Activated CD8-positive, alpha-beta memory T cell treated with anti-CD3 and anti-CD28 coated beads for 36 hours (primary cell): ENCODE data around the gene SACM1L. TPM values are rescaled to one million over a fixed set of nuclear protein-coding genes. Genes with fewer than 3 reads are reported as not detected.
"Not testable (repeated sequence)": the region's sequence is repeated elsewhere in the genome, so short reads cannot be mapped to it uniquely, and the experiment has no call there.

ENCODE experiments used
- CTCF ChIA-PET: fragments of 350-600 bp; sonication (Branson Sonifier 250); formaldehyde crosslinking; loops from one replicate; lab custom pipeline; 2021; ENCODE audit warnings: antibody characterized with exemption; lab: Charles Lee
- POLR2A ChIA-PET: fragments of 350-600 bp; sonication (Branson Sonifier 250); formaldehyde crosslinking; loops from one replicate; lab custom pipeline; 2021; ENCODE audit warnings: antibody characterized with exemption; lab: Charles Lee
- total RNA-seq, 2 experiments: library from RNA; stranded (reverse); gene quantifications; one replicate each; pipeline ENCODE4 v1.2.3, GENCODE V29; 2021

Gene SACM1L
- total RNA-seq, 2 experiments from 2014 or later = 89.7 to 103 TPM

GRCh38 chr3:45751537-45752242 is 62.5 kb downstream of the SACM1L start:
- POLR2A ChIA-PET = no interaction called here
- CTCF ChIA-PET = no interaction called here

- CTCF ChIA-PET = interaction anchor here (0.6 to 1.2 kb wide), 2 partner anchors 18 to 176 kb away, joined by 3 read pairs; no protein-coding TSS in a partner anchor
- POLR2A ChIA-PET = no interaction called here
Measured at GRCh38 chr3:45753095-45753494, 63.9 kb downstream of the SACM1L start.

GRCh38 chr3:45754461-45754860 is 65.3 kb downstream of the SACM1L start:
- ChIA-PET CTCF (no interaction called here), POLR2A (no interaction called here)

- ChIA-PET CTCF (no interaction called here), POLR2A (no interaction called here)
Measured at GRCh38 chr3:45756055-45756454, 66.9 kb downstream of the SACM1L start.

- POLR2A ChIA-PET, CTCF ChIA-PET: not testable (repeated sequence)
Measured at GRCh38 chr3:45757141-45757540, 67.9 kb downstream of the SACM1L start.

GRCh38 chr3:45758871-45759270 is 69.7 kb downstream of the SACM1L start:
- POLR2A ChIA-PET = no interaction called here

GRCh38 chr3:45759851-45760250 is 70.7 kb downstream of the SACM1L start:
- ChIA-PET POLR2A (no interaction called here), CTCF (interaction anchor here (1.7 to 6.3 kb wide), 4 partner anchors 73 to 170 kb away, joined by 5 to 51 read pairs (median 8); no protein-coding TSS in a partner anchor)

More at GRCh38 chr3:45758871-45759270, 69.7 kb downstream of the SACM1L start:
- CTCF ChIA-PET = interaction anchor here (0.9 to 6.3 kb wide), 2 partner anchors 67 to 171 kb away, joined by 3 to 51 read pairs; no protein-coding TSS in a partner anchor

- ChIA-PET POLR2A (no interaction called here), CTCF (interaction anchor here (0.6 to 6.3 kb wide), 12 partner anchors 16 to 320 kb away, joined by 3 to 51 read pairs (median 4); partner anchors contain the start of gene LZTFL1)
Measured at GRCh38 chr3:45760878-45761711, 71.9 kb downstream of the SACM1L start.

- ChIA-PET CTCF (interaction anchor here (1.1 to 6.3 kb wide), 8 partner anchors 15 to 319 kb away, joined by 3 to 51 read pairs (median 5); no protein-coding TSS in a partner anchor), POLR2A (no interaction called here)
Measured at GRCh38 chr3:45761831-45762230, 72.6 kb downstream of the SACM1L start.

GRCh38 chr3:45762647-45763302 is 73.6 kb downstream of the SACM1L start:
- ChIA-PET POLR2A (no interaction called here), CTCF (interaction anchor here (1.4 to 6.3 kb wide), 2 partner anchors 167 to 316 kb away, joined by 6 to 51 read pairs; no protein-coding TSS in a partner anchor)

GRCh38 chr3:45763303-45763675 is 74.1 kb downstream of the SACM1L start:
- ChIA-PET CTCF (interaction anchor here (1.4 to 6.3 kb wide), 2 partner anchors 167 to 315 kb away, joined by 6 to 51 read pairs; no protein-coding TSS in a partner anchor), POLR2A (no interaction called here)

- CTCF ChIA-PET = interaction anchor here (1.1 kb wide), 1 partner anchor 17 kb away, joined by 3 read pairs; no protein-coding TSS in a partner anchor
- POLR2A ChIA-PET = no interaction called here
Measured at GRCh38 chr3:45765266-45765851, 76.2 kb downstream of the SACM1L start.

GRCh38 chr3:45765958-45766357 is 76.8 kb downstream of the SACM1L start:
- ChIA-PET POLR2A (no interaction called here), CTCF (interaction anchor here (1.1 kb wide), 1 partner anchor 17 kb away, joined by 3 read pairs; no protein-coding TSS in a partner anchor)

- ChIA-PET POLR2A (no interaction called here), CTCF (interaction anchor here (0.8 kb wide), 1 partner anchor 308 kb away, joined by 3 read pairs; no protein-coding TSS in a partner anchor)
Measured at GRCh38 chr3:45771166-45771775, 82.1 kb downstream of the SACM1L start.

- CTCF ChIA-PET = no interaction called here
Measured at GRCh38 chr3:45771831-45772230, 82.6 kb downstream of the SACM1L start.

GRCh38 chr3:45772341-45773035 is 83.3 kb downstream of the SACM1L start:
- POLR2A ChIA-PET = no interaction called here
- CTCF ChIA-PET = no interaction called here

More at GRCh38 chr3:45771831-45772230, 82.6 kb downstream of the SACM1L start:
- POLR2A ChIA-PET = no interaction called here

- ChIA-PET CTCF (no interaction called here), POLR2A (no interaction called here)
Measured at GRCh38 chr3:45773072-45773471, 83.9 kb downstream of the SACM1L start.
